ENCODE measurements around the gene ACE. TPM values are rescaled to one million over a fixed set of nuclear protein-coding genes. Genes with fewer than 3 reads are reported as not detected.

Gene ACE
- polyA plus RNA-seq, 1 donor (not counting 4 experiments of a cell fraction or from before 2014, with no cell fraction given), result 0.07 TPM

- no peak overlapping the region for H3K4me2 ChIP-seq (ENCODE audit: control insufficient read depth, extremely low read depth, insufficient read depth, low read depth, low read length)
- TF ChIP-seq EZH2 (IDR thresholded peaks at IDR 0.05; ENCODE audit: low read length), result no peak
- no peak for FAIRE-seq
Observed at GRCh38 chr17:63512388-63512787, 35.5 kb downstream of the ACE start.

GRCh38 chr17:63512896-63513644 lies 36.2 kb downstream of the ACE start:
- dilution Hi-C loops (cut with MboI; ENCODE audit: extremely low pct_ligation_motif_present, low sequenced_read_pairs), result no loop called here
- Histone ChIP-seq H3K36me3 (ENCODE audit: control insufficient read depth in 2 of 2, extremely low read depth in 1 of 2, insufficient read depth in 2 of 2, low read length in 2 of 2) (no peaks in the 10 kb centered on the region), H4K20me1 (ENCODE audit: control insufficient read depth, extremely low read depth, insufficient read depth, low read length) (no peaks in the 10 kb centered on the region), H3K27me3 (ENCODE audit: control insufficient read depth, extremely low read depth, insufficient read depth, low read length) (peaks cover 9% of the 10 kb centered on the region), H3K9me3 (ENCODE audit: control insufficient read depth, low read depth, low read length) (no peaks in the 10 kb centered on the region), H3K27ac (ENCODE audit: control insufficient read depth, insufficient read depth, low read length) (no peak overlapping the region), H3K9me1 (ENCODE audit: control insufficient read depth, extremely low read depth, insufficient read depth, low read length) (no peaks in the 10 kb centered on the region), H3K79me2 (ENCODE audit: control insufficient read depth, insufficient read depth, low read length) (no peaks in the 10 kb centered on the region), H2AFZ (ENCODE audit: control insufficient read depth, low read length) (no peak overlapping the region), H3K9ac (ENCODE audit: control insufficient read depth, extremely low read depth, insufficient read depth, low read length) (no peak overlapping the region), H3K4me3 (ENCODE audit: control insufficient read depth in 2 of 3, extremely low read depth in 1 of 3, insufficient read depth in 2 of 3, low read depth in 1 of 3, low read length in 3 of 3) (no peak overlapping the region), H3K4me1 (ENCODE audit: control insufficient read depth, extremely low read depth, insufficient read depth, low read length) (no peaks in the 10 kb centered on the region), H3K4me2 (ENCODE audit: control insufficient read depth, extremely low read depth, insufficient read depth, low read depth, low read length) (no peak overlapping the region)
- DNase-seq (ENCODE audit: low read depth, low spot score), result no peak
- TF ChIP-seq CTCF (optimal IDR thresholded peaks at IDR 0.05 in 1 of 3, IDR thresholded peaks at IDR 0.05 in 1 of 3, conservative IDR thresholded peaks at IDR 0.05 in 1 of 3; ENCODE audit: extremely low read depth in 1 of 3, insufficient read depth in 2 of 3, low read length in 3 of 3) (no peak), EZH2 (IDR thresholded peaks at IDR 0.05; ENCODE audit: low read length) (no peak)
- no peak for FAIRE-seq

More at GRCh38 chr17:63512388-63512787, 35.5 kb downstream of the ACE start:
- dilution Hi-C loops (cut with MboI; ENCODE audit: extremely low pct_ligation_motif_present, low sequenced_read_pairs), result no loop called here
- Histone ChIP-seq H3K36me3 (ENCODE audit: control insufficient read depth in 2 of 2, extremely low read depth in 1 of 2, insufficient read depth in 2 of 2, low read length in 2 of 2) (no peaks in the 10 kb centered on the region), H3K79me2 (ENCODE audit: control insufficient read depth, insufficient read depth, low read length) (no peaks in the 10 kb centered on the region), H3K9me3 (ENCODE audit: control insufficient read depth, low read depth, low read length) (no peaks in the 10 kb centered on the region), H3K9me1 (ENCODE audit: control insufficient read depth, extremely low read depth, insufficient read depth, low read length) (no peaks in the 10 kb centered on the region), H3K27ac (ENCODE audit: control insufficient read depth, insufficient read depth, low read length) (no peak overlapping the region), H3K4me3 (ENCODE audit: control insufficient read depth in 2 of 3, extremely low read depth in 1 of 3, insufficient read depth in 2 of 3, low read depth in 1 of 3, low read length in 3 of 3) (no peak overlapping the region), H4K20me1 (ENCODE audit: control insufficient read depth, extremely low read depth, insufficient read depth, low read length) (no peaks in the 10 kb centered on the region), H3K9ac (ENCODE audit: control insufficient read depth, extremely low read depth, insufficient read depth, low read length) (no peak overlapping the region), H3K27me3 (ENCODE audit: control insufficient read depth, extremely low read depth, insufficient read depth, low read length) (peaks cover 7% of the 10 kb centered on the region), H3K4me1 (ENCODE audit: control insufficient read depth, extremely low read depth, insufficient read depth, low read length) (no peaks in the 10 kb centered on the region), H2AFZ (ENCODE audit: control insufficient read depth, low read length) (no peak overlapping the region)
- no peak for DNase-seq (ENCODE audit: low read depth, low spot score)
